Lower leg skin (tissue), 3 donors: ENCODE measurements around the gene MAPKAPK3.

Experiments used
- CTCF ChIP-seq, 3 donors: fragments of 450-650 bp; IDR thresholded peaks; one replicate each; pipeline ENCODE4 v1.5.1; 2016; ENCODE audit warnings: antibody characterized with exemption in 3 of 3, mild to moderate bottlenecking in 3 of 3, moderate library complexity in 2 of 3
- POLR2A ChIP-seq, 2 donors: fragments of 450-650 bp; IDR thresholded peaks; one replicate each; pipeline ENCODE4 v1.6.1; 2016 to 2017; ENCODE audit warnings: antibody characterized with exemption in 2 of 2, mild to moderate bottlenecking in 1 of 2, moderate library complexity in 1 of 2

GRCh38 chr3:50644561-50644960 is 27.6 kb downstream of the MAPKAPK3 start:
- TF ChIP-seq CTCF (IDR thresholded peaks at IDR 0.05), result no peak
- TF ChIP-seq POLR2A (IDR thresholded peaks at IDR 0.05), result no peak
